K562 (cell line): Measurements from ENCODE around the gene TMCC1. TPM values are rescaled to one million over a fixed set of nuclear protein-coding genes. Genes with fewer than 3 reads are reported as not detected.

Experiments used
- ARID4B ChIP-seq: sonication (generic); formaldehyde crosslinking; IDR thresholded peaks from 2 replicates; pipeline ENCODE4 v1.8.0; 2022; ENCODE audit warnings: mild to moderate bottlenecking, missing genetic modification reagents
- HOMEZ ChIP-seq: fragments of 250-450 bp; sonication (Bioruptor Pico); IDR thresholded peaks from 2 replicates; pipeline ENCODE4 v1.4.0; 2020; ENCODE audit warnings: mild to moderate bottlenecking, moderate library complexity
- MTA2 ChIP-seq: fragments of 450-650 bp; IDR thresholded peaks from 2 replicates; pipeline ENCODE4 v1.6.1; 2016; ENCODE audit warnings: low read depth
- PML ChIP-seq: IDR thresholded peaks from 2 replicates; pipeline ENCODE4 v1.6.1; 2012; ENCODE audit warnings: low read length, inconsistent platforms
- RAD51 ChIP-seq: fragments of 450-650 bp; IDR thresholded peaks from 2 replicates; pipeline ENCODE4 v1.7.1; 2016; ENCODE audit warnings: low read depth, mild to moderate bottlenecking, borderline replicate concordance
- ZNF407 ChIP-seq: fragments of 450-650 bp; IDR thresholded peaks from 2 replicates; pipeline ENCODE4 v1.6.1; 2016; ENCODE audit warnings: low read depth
- ZNF766 ChIP-seq: fragments of 200-800 bp; sonication (Bioruptor generic); conservative IDR thresholded peaks from 2 replicates; pipeline ENCODE4 v1.6.1; 2016; ENCODE audit warnings: missing genetic modification characterization, missing compliant biosample characterization
- polyA plus RNA-seq, 8 experiments: library from polyadenylated mRNA; depleted of rRNA in 4 of 8; stranded (reverse) in 5 of 8; unstranded in 3 of 8; fragments of >200 nt; fragmentation: Nextera tagmentation in 2 of 8; fragmentation: Illumina TruSeq in 1 of 8; extraction: Ambion mirVana in 2 of 8; extraction: Trizol in 1 of 8; gene quantifications; 2 replicates each; pipeline versions ENCODE4 v1.2.1 to v1.2.3, GENCODE V29; 2011 to 2014; ENCODE audit warnings: inconsistent platforms in 1 of 8, missing spikeins in 1 of 8
- total RNA-seq, 7 experiments: library from RNA; depleted of rRNA in 6 of 7; stranded (reverse); fragments of >200 nt in 6 of 7; fragmentation: Illumina TruSeq in 2 of 7; extraction: Trizol in 2 of 7; gene quantifications; 2 replicates each; pipeline versions ENCODE4 v1.2.1 to v1.2.3, GENCODE V29; 2011 to 2021; ENCODE audit warnings: low replicate concordance in 1 of 7

TMCC1 gene
- total and polyA plus RNA-seq, 9 of the 15 experiments (the other 6 are each of a cell fraction or from before 2014, with no cell fraction given), result 0.89 to 8.7 (median 4.0) TPM

- TF ChIP-seq ZNF407 (no peak), HOMEZ (no peak), ARID4B (no peak), ZNF766 (CRISPR knock-in tag) (no peak), PML (no peak), MTA2 (no peak), RAD51 (no peak)
Observed at GRCh38 chr3:129864519-129864918, 29.0 kb downstream of the TMCC1 start (continued).
